Kidney tubule cell (primary cell): ENCODE measurements around the gene TBC1D22B.
"Not testable (repeated sequence)": the region's sequence is repeated elsewhere in the genome, so short reads cannot be mapped to it uniquely, and the experiment has no call there.

Experiments used
- DNase-seq: peaks from one replicate; pipeline ENCODE4 v3.0.0-alpha.2; 2018; ENCODE audit warnings: low spot score

Gene TBC1D22B

GRCh38 chr6:37303091-37303660 lies 45.6 kb downstream of the TBC1D22B start:
- DNase-seq, result no peak

- DNase-seq, result peak; percentile 41
Observed at GRCh38 chr6:37303891-37304503, 46.4 kb downstream of the TBC1D22B start.

- no peak for DNase-seq
Observed at GRCh38 chr6:37304766-37305165, 47.2 kb downstream of the TBC1D22B start.

GRCh38 chr6:37305841-37306425 lies 48.4 kb downstream of the TBC1D22B start:
- no peak for DNase-seq

- DNase-seq, result no peak
Observed at GRCh38 chr6:37306624-37307222, 49.2 kb downstream of the TBC1D22B start.

- not testable (repeated sequence) for DNase-seq
Observed at GRCh38 chr6:37307484-37307883, 49.9 kb downstream of the TBC1D22B start.

GRCh38 chr6:37308069-37308815 lies 50.7 kb downstream of the TBC1D22B start:
- no peak for DNase-seq

GRCh38 chr6:37309046-37309445 lies 51.5 kb downstream of the TBC1D22B start:
- DNase-seq, result no peak

GRCh38 chr6:37309692-37310091 lies 52.1 kb downstream of the TBC1D22B start:
- no peak for DNase-seq

GRCh38 chr6:37310966-37311365 lies 53.4 kb downstream of the TBC1D22B start:
- no peak for DNase-seq

- DNase-seq, result no peak
Observed at GRCh38 chr6:37311741-37312473, 54.3 kb downstream of the TBC1D22B start.

GRCh38 chr6:37313723-37314486 lies 56.3 kb downstream of the TBC1D22B start:
- DNase-seq, result no peak

- peak; percentile 38 for DNase-seq
Observed at GRCh38 chr6:37314487-37315156, 57.0 kb downstream of the TBC1D22B start.

- DNase-seq, result no peak
Observed at GRCh38 chr6:37315157-37315515, 57.6 kb downstream of the TBC1D22B start.

- no peak for DNase-seq
Observed at GRCh38 chr6:37316071-37316470, 58.5 kb downstream of the TBC1D22B start.

GRCh38 chr6:37317312-37318038 lies 59.9 kb downstream of the TBC1D22B start:
- DNase-seq, result no peak

GRCh38 chr6:37319156-37319555 lies 61.6 kb downstream of the TBC1D22B start:
- no peak for DNase-seq

GRCh38 chr6:37319856-37320480 lies 62.4 kb downstream of the TBC1D22B start:
- peak; percentile 15 for DNase-seq

- no peak for DNase-seq
Observed at GRCh38 chr6:37320646-37321045, 63.1 kb downstream of the TBC1D22B start.
